Measurements from ENCODE around the gene EFCAB3.
A peak's percentile ranks its signal among the peaks of the same experiment; 100 is the strongest.
"Not testable (repeated sequence)": the region's sequence is repeated elsewhere in the genome, so short reads cannot be mapped to it uniquely, and the experiment has no call there.

EFCAB3 gene

GRCh38 chr17:62380253-62380652 is at the start of gene EFCAB3:
Gene EFCAB3, plus strand, starts transcription at chr17:62380553. Its CDS starts 2,427 bp downstream, at chr17:62382980.
- H3K9ac ChIP-seq = no peak within 1 kb of the TSS
- no peaks in the 10 kb centered on the region for H4K20me1 ChIP-seq
- H3K27me3 ChIP-seq = no peaks in the 10 kb centered on the region
- H3K4me3 ChIP-seq = no peak within 1 kb of the TSS
- no peaks in the 10 kb centered on the region for H3K9me3 ChIP-seq (replicated peaks in 1 of 11)
- no peaks in the 10 kb centered on the region for H3K4me1 ChIP-seq
- no peak for TF ChIP-seq Cebpa-rat (IDR thresholded peaks at IDR 0.05)
- H3K36me3 ChIP-seq = no peaks in the 10 kb centered on the region
- H3K27ac ChIP-seq = no peak within 1 kb of the TSS
- H3K4me2 ChIP-seq = no peak within 1 kb of the TSS

- Histone ChIP-seq H3K4me1 (peaks cover 0 to 7% (median 0%) of the 10 kb centered on the region in 10 experiments; a peak in 1 of 20 replicates), H4K20me1 (no peaks in the 10 kb centered on the region)
- no peak for TF ChIP-seq Cebpa-rat (IDR thresholded peaks at IDR 0.05)
Observed at GRCh38 chr17:62336527-62336926, 43.8 kb upstream of the EFCAB3 start.

GRCh38 chr17:62343764-62344270 is 36.5 kb upstream of the EFCAB3 start:
- no peaks in the 10 kb centered on the region for H3K27me3 ChIP-seq
- no peak overlapping the region for H3K27ac ChIP-seq
- H3K36me3 ChIP-seq = no peaks in the 10 kb centered on the region
- H3K4me1 ChIP-seq = peaks cover 0 to 9% (median 0%) of the 10 kb centered on the region in 10 experiments; a peak in 3 of 20 replicates
- no peak overlapping the region for H3K4me3 ChIP-seq
- H3K9ac ChIP-seq = no peak overlapping the region
- peak overlapping the region in 2 of 11 experiments; percentile 16 to 55; a peak in 1 of 22 replicates for H3K4me2 ChIP-seq
- no peak for TF ChIP-seq Cebpa-rat (IDR thresholded peaks at IDR 0.05)
- H3K9me3 ChIP-seq (replicated peaks in 1 of 11) = peaks cover 0 to 5% (median 0%) of the 10 kb centered on the region in 11 experiments; a peak in 1 of 22 replicates
- H4K20me1 ChIP-seq = no peaks in the 10 kb centered on the region

More at GRCh38 chr17:62336527-62336926, 43.8 kb upstream of the EFCAB3 start:
- Histone ChIP-seq H3K9me3 (replicated peaks in 1 of 11) (peaks cover 15 to 32% (median 21%) of the 10 kb centered on the region in 11 experiments), H3K9ac (no peak overlapping the region), H3K27me3 (no peaks in the 10 kb centered on the region), H3K36me3 (no peaks in the 10 kb centered on the region), H3K27ac (no peak overlapping the region), H3K4me2 (no peak overlapping the region), H3K4me3 (no peak overlapping the region)

- no peaks in the 10 kb centered on the region for H3K27me3 ChIP-seq
- no peaks in the 10 kb centered on the region for H3K36me3 ChIP-seq
- H3K4me3 ChIP-seq = no peak overlapping the region
- H3K27ac ChIP-seq = no peak overlapping the region
- no peaks in the 10 kb centered on the region for H3K9me3 ChIP-seq (replicated peaks in 1 of 11)
- no peak for TF ChIP-seq Cebpa-rat (IDR thresholded peaks at IDR 0.05)
- H3K4me1 ChIP-seq = no peaks in the 10 kb centered on the region
- no peak overlapping the region for H3K9ac ChIP-seq
- H4K20me1 ChIP-seq = no peaks in the 10 kb centered on the region
- H3K4me2 ChIP-seq = no peak overlapping the region
Observed at GRCh38 chr17:62351176-62351575, 29.2 kb upstream of the EFCAB3 start.

- H3K9me3 ChIP-seq (replicated peaks in 1 of 11) = no peaks in the 10 kb centered on the region
- H3K4me3 ChIP-seq = no peak overlapping the region
- no peak overlapping the region for H3K27ac ChIP-seq
- H3K4me2 ChIP-seq = no peak overlapping the region
- no peaks in the 10 kb centered on the region for H3K4me1 ChIP-seq
- no peak overlapping the region for H3K9ac ChIP-seq
- H3K27me3 ChIP-seq = no peaks in the 10 kb centered on the region
- no peaks in the 10 kb centered on the region for H3K36me3 ChIP-seq
- H4K20me1 ChIP-seq = no peaks in the 10 kb centered on the region
- TF ChIP-seq Cebpa-rat (IDR thresholded peaks at IDR 0.05) = no peak
Observed at GRCh38 chr17:62366191-62366590, 14.2 kb upstream of the EFCAB3 start.

- TF ChIP-seq Cebpa-rat (IDR thresholded peaks at IDR 0.05) = no peak
- Histone ChIP-seq H3K27me3 (no peaks in the 10 kb centered on the region), H3K4me2 (no peak overlapping the region), H4K20me1 (no peaks in the 10 kb centered on the region), H3K4me3 (no peak overlapping the region), H3K9me3 (replicated peaks in 1 of 11) (no peaks in the 10 kb centered on the region), H3K9ac (no peak overlapping the region), H3K4me1 (no peaks in the 10 kb centered on the region), H3K27ac (no peak overlapping the region), H3K36me3 (no peaks in the 10 kb centered on the region)
Observed at GRCh38 chr17:62381561-62381960, 1.2 kb downstream of the EFCAB3 start.

GRCh38 chr17:62388856-62389255 is 8.5 kb downstream of the EFCAB3 start:
- Histone ChIP-seq H3K36me3 (no peaks in the 10 kb centered on the region), H3K27me3 (no peaks in the 10 kb centered on the region), H3K9me3 (replicated peaks in 1 of 11) (no peaks in the 10 kb centered on the region), H3K4me1 (peaks cover 0 to 10% (median 8%) of the 10 kb centered on the region in 10 experiments; a peak in 12 of 20 replicates), H3K4me2 (peak overlapping the region in 10 of 11 experiments; percentile 2 to 47 (median 28); a peak in 13 of 22 replicates), H4K20me1 (no peaks in the 10 kb centered on the region), H3K4me3 (no peak overlapping the region), H3K9ac (no peak overlapping the region), H3K27ac (no peak overlapping the region)
- TF ChIP-seq Cebpa-rat (IDR thresholded peaks at IDR 0.05) = no peak

GRCh38 chr17:62392908-62393307 is 12.6 kb downstream of the EFCAB3 start:
- Histone ChIP-seq H3K4me3 (no peak overlapping the region), H3K4me2 (no peak overlapping the region), H3K9me3 (replicated peaks in 1 of 11) (no peaks in the 10 kb centered on the region), H3K27me3 (no peaks in the 10 kb centered on the region), H3K9ac (no peak overlapping the region), H3K36me3 (no peaks in the 10 kb centered on the region), H3K27ac (no peak overlapping the region), H3K4me1 (peaks cover 0 to 10% (median 8%) of the 10 kb centered on the region in 10 experiments; a peak in 12 of 20 replicates), H4K20me1 (no peaks in the 10 kb centered on the region)
- TF ChIP-seq Cebpa-rat (IDR thresholded peaks at IDR 0.05) = no peak

- Histone ChIP-seq H3K36me3 (no peaks in the 10 kb centered on the region), H3K27me3 (no peaks in the 10 kb centered on the region), H3K9ac (no peak overlapping the region), H4K20me1 (no peaks in the 10 kb centered on the region), H3K4me3 (no peak overlapping the region), H3K27ac (no peak overlapping the region), H3K9me3 (replicated peaks in 1 of 11) (no peaks in the 10 kb centered on the region), H3K4me2 (no peak overlapping the region), H3K4me1 (no peaks in the 10 kb centered on the region)
- no peak for TF ChIP-seq Cebpa-rat (IDR thresholded peaks at IDR 0.05)
Observed at GRCh38 chr17:62398891-62399290, 18.5 kb downstream of the EFCAB3 start.

- Histone ChIP-seq H3K36me3 (no peaks in the 10 kb centered on the region), H3K9me3 (replicated peaks in 1 of 11) (no peaks in the 10 kb centered on the region), H3K4me3 (no peak overlapping the region), H3K27ac (no peak overlapping the region), H3K4me2 (no peak overlapping the region), H3K9ac (no peak overlapping the region), H3K27me3 (no peaks in the 10 kb centered on the region), H3K4me1 (no peaks in the 10 kb centered on the region), H4K20me1 (no peaks in the 10 kb centered on the region)
- no peak for TF ChIP-seq Cebpa-rat (IDR thresholded peaks at IDR 0.05)
Observed at GRCh38 chr17:62405451-62405850, 25.1 kb downstream of the EFCAB3 start.

GRCh38 chr17:62413090-62413489 is 32.7 kb downstream of the EFCAB3 start:
- H3K36me3 ChIP-seq, H3K4me1 ChIP-seq, H3K27me3 ChIP-seq, H3K4me2 ChIP-seq, H3K9ac ChIP-seq, H3K27ac ChIP-seq, H3K4me3 ChIP-seq, H4K20me1 ChIP-seq: not testable (repeated sequence)
- peaks cover 0 to 13% (median 0%) of the 10 kb centered on the region in 11 experiments; a peak in 10 of 22 replicates for H3K9me3 ChIP-seq (replicated peaks in 1 of 11)

GRCh38 chr17:62423647-62424461 is 43.5 kb downstream of the EFCAB3 start, which contains the start of gene METTL2A:
Gene METTL2A, plus strand, starts transcription at chr17:62423897. Its CDS starts 6 bp downstream, at chr17:62423903.
- peaks cover 12 to 26% (median 19%) of the 10 kb centered on the region in 11 experiments; a peak in 20 of 22 replicates for H3K36me3 ChIP-seq
- peaks cover 11 to 18% (median 16%) of the 10 kb centered on the region in 10 experiments; a peak in 19 of 20 replicates for H3K4me1 ChIP-seq
- H3K9me3 ChIP-seq (replicated peaks in 1 of 11); H3K27me3 ChIP-seq: not testable (repeated sequence)
- peak within 1 kb of the TSS; percentile 87 to 93 (median 89) for H3K4me2 ChIP-seq
- H4K20me1 ChIP-seq = peaks cover 0 to 17% (median 0%) of the 10 kb centered on the region in 11 experiments; a peak in 4 of 22 replicates
- peak within 1 kb of the TSS; percentile 7 to 81 (median 77); a peak in 21 of 22 replicates for H3K27ac ChIP-seq
- H3K9ac ChIP-seq = peak within 1 kb of the TSS; percentile 77 to 86 (median 82)
- peak within 1 kb of the TSS; percentile 62 to 86 (median 81) for H3K4me3 ChIP-seq

- H3K9ac ChIP-seq; H3K4me3 ChIP-seq; H3K27ac ChIP-seq; H3K9me3 ChIP-seq (replicated peaks in 1 of 11); H3K4me2 ChIP-seq; H3K27me3 ChIP-seq: not testable (repeated sequence)
- peaks cover 0 to 17% (median 0%) of the 10 kb centered on the region in 11 experiments; a peak in 4 of 22 replicates for H4K20me1 ChIP-seq
- peaks cover 16 to 46% (median 31%) of the 10 kb centered on the region in 11 experiments; a peak in 21 of 22 replicates for H3K36me3 ChIP-seq
- peaks cover 11 to 18% (median 16%) of the 10 kb centered on the region in 10 experiments; a peak in 19 of 20 replicates for H3K4me1 ChIP-seq
Observed at GRCh38 chr17:62426214-62426613, 45.9 kb downstream of the EFCAB3 start.
